Peyer's patch (tissue), 4 donors: Measurements from ENCODE around the gene ZNF521. TPM values are rescaled to one million over a fixed set of nuclear protein-coding genes. Genes with fewer than 3 reads are reported as not detected.

Experiments
- DNase-seq, 3 donors: peaks; one replicate each; pipeline ENCODE4 v3.0.0-alpha.2; 2017 to 2019
- H3K27ac ChIP-seq, 4 donors: fragments of 200-600 bp; sonication (generic); one replicate each; pipeline ENCODE4 v1.5.1; 2016 to 2019
- H3K27me3 ChIP-seq, 2 donors: fragments of 200-600 bp; sonication (generic); one replicate each; pipeline ENCODE4 v1.5.1; 2019
- H3K36me3 ChIP-seq, 3 donors: fragments of 200-600 bp; sonication (generic); one replicate each; pipeline ENCODE4 v1.5.1; 2016 to 2019
- H3K4me1 ChIP-seq, 4 donors: fragments of 200-600 bp; sonication (generic); one replicate each; pipeline ENCODE4 v1.5.1; 2016 to 2019
- H3K4me3 ChIP-seq, 4 donors: fragments of 200-600 bp; sonication (generic); 1 replicate in 3 of 4; 2 replicates in 1 of 4; pipeline ENCODE4 v1.5.1; 2016 to 2019; ENCODE audit warnings: mild to moderate bottlenecking in 1 of 4
- H3K9me3 ChIP-seq, 4 donors: fragments of 200-600 bp; sonication (generic); one replicate each; pipeline ENCODE4 v1.5.1; 2016 to 2019; ENCODE audit warnings: mild to moderate bottlenecking in 1 of 4
- CTCF ChIP-seq, 6 experiments: fragments of 450-650 bp in 4 of 6; fragments of 200-600 bp in 2 of 6; sonication (generic) in 1 of 6; IDR thresholded peaks; one replicate each; pipeline ENCODE4 v1.5.1; 2017 to 2019; ENCODE audit warnings: antibody characterized with exemption in 6 of 6, mild to moderate bottlenecking in 3 of 6, moderate library complexity in 1 of 6
- POLR2A ChIP-seq, 2 donors: fragments of 450-650 bp; IDR thresholded peaks; one replicate each; pipeline ENCODE4 v1.5.1; 2017; ENCODE audit warnings: antibody characterized with exemption in 2 of 2, mild to moderate bottlenecking in 2 of 2, moderate library complexity in 2 of 2
- total RNA-seq, 4 donors: library from RNA; depleted of rRNA; stranded (reverse); fragments of >200 nt; gene quantifications; one replicate each; pipeline ENCODE4 v1.1.0, GENCODE V29; 2016

ZNF521 gene
- total RNA-seq, 4 donors from 2014 or later = 4.2 to 25.6 (median 8.6) TPM

- no peak for DNase-seq
- Histone ChIP-seq H3K4me3 (no peak overlapping the region), H3K4me1 (no peaks in the 10 kb centered on the region), H3K36me3 (no peaks in the 10 kb centered on the region), H3K27me3 (no peaks in the 10 kb centered on the region), H3K27ac (no peak overlapping the region), H3K9me3 (no peaks in the 10 kb centered on the region)
- TF ChIP-seq POLR2A (IDR thresholded peaks at IDR 0.05) = no peak
- TF ChIP-seq CTCF (IDR thresholded peaks at IDR 0.05) = no peak
Observed at GRCh38 chr18:25365242-25365641, 13.3 kb upstream of the ZNF521 start.

GRCh38 chr18:25364732-25365131 lies 12.8 kb upstream of the ZNF521 start:
- DNase-seq = no peak
- no peaks in the 10 kb centered on the region for H3K4me1 ChIP-seq
- no peaks in the 10 kb centered on the region for H3K36me3 ChIP-seq
- no peaks in the 10 kb centered on the region for H3K9me3 ChIP-seq
- H3K27me3 ChIP-seq = no peaks in the 10 kb centered on the region
- H3K4me3 ChIP-seq = no peak overlapping the region
- TF ChIP-seq POLR2A (IDR thresholded peaks at IDR 0.05) = no peak
- TF ChIP-seq CTCF (IDR thresholded peaks at IDR 0.05) = no peak
- no peak overlapping the region for H3K27ac ChIP-seq

GRCh38 chr18:25360301-25360899 lies 8.4 kb upstream of the ZNF521 start:
- no peaks in the 10 kb centered on the region for H3K9me3 ChIP-seq
- TF ChIP-seq CTCF (IDR thresholded peaks at IDR 0.05) (no peak), POLR2A (IDR thresholded peaks at IDR 0.05) (no peak)

GRCh38 chr18:25353080-25353479 lies 1.1 kb upstream of the ZNF521 start:
- Histone ChIP-seq H3K9me3 (no peaks in the 10 kb centered on the region), H3K4me3 (no peak overlapping the region), H3K36me3 (no peaks in the 10 kb centered on the region), H3K27me3 (peaks cover 0 to 11% of the 10 kb centered on the region in 2 donors), H3K4me1 (peaks cover 0 to 19% (median 3%) of the 10 kb centered on the region in 4 donors), H3K27ac (no peak overlapping the region)
- TF ChIP-seq POLR2A (IDR thresholded peaks at IDR 0.05) = no peak
- no peak for TF ChIP-seq CTCF (IDR thresholded peaks at IDR 0.05)
- DNase-seq = no peak

More at GRCh38 chr18:25360301-25360899, 8.4 kb upstream of the ZNF521 start:
- no peak for DNase-seq
- Histone ChIP-seq H3K36me3 (no peaks in the 10 kb centered on the region), H3K27me3 (no peaks in the 10 kb centered on the region), H3K4me1 (no peaks in the 10 kb centered on the region), H3K27ac (no peak overlapping the region), H3K4me3 (no peak overlapping the region)

- H3K27ac ChIP-seq = no peak overlapping the region
- peak overlapping the region in 1 of 4 donors; percentile 22 for H3K4me3 ChIP-seq
- H3K36me3 ChIP-seq = no peaks in the 10 kb centered on the region
- H3K4me1 ChIP-seq = peaks cover 0 to 19% (median 3%) of the 10 kb centered on the region in 4 donors
- peaks cover 0 to 11% of the 10 kb centered on the region in 2 donors for H3K27me3 ChIP-seq
- TF ChIP-seq CTCF (IDR thresholded peaks at IDR 0.05) = no peak
- TF ChIP-seq POLR2A (IDR thresholded peaks at IDR 0.05) = no peak
- DNase-seq = no peak
- H3K9me3 ChIP-seq = no peaks in the 10 kb centered on the region
Observed at GRCh38 chr18:25352629-25353005, 651 bp upstream of the ZNF521 start.
